NCI-H82 treated with DMSO at 0.1 percent for 48 hours (cell line): ENCODE measurements around the gene RPRM.
"Not testable (repeated sequence)": the region's sequence is repeated elsewhere in the genome, so short reads cannot be mapped to it uniquely, and the experiment has no call there.

Experiments
- DNase-seq: peaks from one replicate; lab custom pipeline; 2025; ENCODE audit not compliant: unreplicated experiment; lab: John Stamatoyannopoulos, UW

The RPRM gene

GRCh38 chr2:153461453-153461852, 17.1 kb downstream of the RPRM start:
- DNase-seq = no peak

DNA sequence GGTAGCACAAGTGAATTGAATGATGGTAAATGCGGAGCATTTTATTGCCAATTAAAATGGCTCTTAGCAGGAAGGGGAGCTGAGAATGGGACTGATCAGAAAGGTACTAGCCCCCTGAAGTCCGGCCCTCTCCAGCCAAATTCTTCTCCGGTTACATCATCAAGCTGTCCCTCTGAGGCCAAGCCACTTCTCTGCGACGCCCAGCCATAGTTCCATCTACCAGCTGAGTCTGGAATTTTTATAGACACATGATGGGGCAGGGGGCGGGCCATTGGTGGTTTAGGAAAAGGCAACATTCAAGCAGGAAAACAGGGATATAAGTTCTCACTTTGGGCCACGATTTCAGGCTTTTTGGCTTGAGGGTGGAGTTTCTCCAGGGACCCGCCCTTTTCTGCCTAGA, 22.7 kb downstream of the RPRM start:
- DNase-seq = no peak

DNA sequence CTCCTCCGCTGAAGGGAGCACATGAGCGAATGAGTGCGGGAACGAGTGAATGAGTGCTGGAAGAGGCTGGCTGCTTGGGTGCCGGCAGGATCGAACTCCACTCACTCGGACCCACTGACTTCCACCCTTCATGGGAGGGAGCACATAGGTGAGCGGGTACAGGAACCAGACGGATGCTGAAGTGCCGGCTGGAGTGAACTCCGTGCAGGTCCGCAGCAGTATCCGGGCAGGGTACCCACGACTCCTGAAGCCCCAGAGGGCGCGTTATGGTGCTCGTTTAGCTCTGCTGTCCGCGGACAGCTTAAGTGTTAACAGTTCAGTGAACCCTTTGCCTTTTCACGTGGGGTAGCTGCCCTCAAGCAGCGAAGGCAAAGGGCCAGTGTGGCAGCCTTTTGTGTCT, 23.2 kb downstream of the RPRM start:
- no peak for DNase-seq

DNA sequence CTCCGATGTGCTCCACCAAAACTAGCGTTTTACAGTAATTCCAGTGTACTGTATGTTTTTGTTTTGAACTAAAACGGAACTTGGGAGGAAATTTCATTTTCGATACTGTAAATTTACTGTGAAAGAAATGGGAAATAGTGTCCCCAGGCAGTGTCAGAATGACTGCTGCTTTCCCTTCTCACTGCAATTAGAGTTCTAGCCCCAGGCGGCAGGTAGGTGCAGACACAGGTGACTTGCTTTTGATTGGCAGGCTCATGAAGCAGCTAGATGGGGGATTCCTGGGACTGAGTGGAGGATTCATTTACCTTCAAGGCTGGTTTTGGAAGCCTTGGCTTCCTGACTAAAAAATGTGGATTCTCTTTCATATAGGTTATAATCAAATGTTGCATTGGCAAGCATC, 27.0 kb downstream of the RPRM start:
- DNase-seq = no peak

DNA sequence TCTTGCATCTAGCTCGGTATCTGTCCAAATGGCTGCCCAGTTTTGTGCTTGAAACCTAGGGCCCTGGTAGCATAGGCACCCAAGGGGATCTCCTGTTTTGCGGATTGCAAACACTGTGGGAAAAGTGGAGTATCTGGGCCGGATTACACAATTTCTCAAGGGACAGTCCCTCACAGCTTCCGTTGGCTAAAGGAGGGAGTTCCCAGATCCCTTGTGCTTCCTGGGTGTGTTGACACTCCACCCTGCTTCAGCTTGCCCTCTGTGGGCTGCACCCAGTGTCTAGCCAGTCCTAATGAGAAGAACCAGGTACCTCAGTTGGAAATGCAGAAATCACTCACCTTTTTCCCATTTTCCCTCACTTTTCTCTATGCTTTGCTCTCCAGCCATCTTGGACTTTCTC, 35.5 kb downstream of the RPRM start:
- DNase-seq = no peak

DNA sequence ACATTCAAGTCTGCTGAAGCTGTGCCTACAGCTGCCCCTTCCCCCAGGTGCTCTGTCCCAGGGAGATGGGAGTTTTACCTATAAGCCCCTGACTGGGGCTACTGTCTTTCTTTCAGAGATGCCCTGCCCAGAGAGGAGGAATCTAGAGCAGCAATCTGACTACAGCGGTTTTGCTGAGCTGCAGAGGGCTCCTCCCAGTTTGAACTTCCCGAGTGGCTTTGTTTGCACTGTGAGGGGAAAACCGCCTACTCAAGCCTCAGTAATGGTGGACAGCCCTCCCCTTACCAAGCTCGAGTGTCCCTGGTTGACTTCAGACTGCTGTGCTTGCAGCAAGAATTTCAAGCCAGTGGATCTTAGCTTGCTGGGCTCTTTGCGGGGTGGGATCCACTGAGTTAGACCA, 35.9 kb downstream of the RPRM start:
- DNase-seq = not testable (repeated sequence)

- DNase-seq = not testable (repeated sequence)
Observed at GRCh38 chr2:153440090-153440489, 38.5 kb downstream of the RPRM start.

- DNase-seq = no peak
Observed at GRCh38 chr2:153433403-153433802, 45.2 kb downstream of the RPRM start.

GRCh38 chr2:153432381-153432780, 46.2 kb downstream of the RPRM start:
- no peak for DNase-seq

- DNase-seq = no peak
Observed at GRCh38 chr2:153431114-153431513, 47.4 kb downstream of the RPRM start.
